Adrenal gland (tissue), 12 donors: ENCODE measurements around the gene SMCR8. TPM values are rescaled to one million over a fixed set of nuclear protein-coding genes. Genes with fewer than 3 reads are reported as not detected.

Experiments used
- DNase-seq, 7 donors: peaks; one replicate each; pipeline ENCODE4 v3.0.0-alpha.2; 2019 to 2020
- H3K27ac ChIP-seq, 5 donors: fragments of 200-600 bp; sonication (generic) in 4 of 5; 1 replicate in 3 of 5; 2 replicates in 2 of 5; pipeline versions ENCODE4 v1.5.1 to v1.8.0; 2016 to 2020; ENCODE audit warnings: mild to moderate bottlenecking in 1 of 5
- H3K27me3 ChIP-seq: fragments of 200-600 bp; 2 replicates; pipeline ENCODE4 v1.8.0; 2021
- H3K36me3 ChIP-seq, 2 donors: fragments of 200-600 bp; replicated peaks in 1 of 2; 1 replicate in 1 of 2; 2 replicates in 1 of 2; pipeline versions ENCODE4 v1.5.1 to v1.8.0; 2018 to 2022
- H3K4me1 ChIP-seq, 2 donors: fragments of 200-600 bp; replicated peaks in 1 of 2; 1 replicate in 1 of 2; 2 replicates in 1 of 2; pipeline versions ENCODE4 v1.5.1 to v1.8.0; 2018 to 2021
- H3K4me3 ChIP-seq, 4 donors: fragments of 200-600 bp; sonication (generic) in 3 of 4; one replicate each; pipeline ENCODE4 v1.5.1; 2016 to 2018
- H3K9me3 ChIP-seq, 3 donors: fragments of 200-600 bp; sonication (generic) in 1 of 3; replicated peaks in 1 of 3; 1 replicate in 2 of 3; 2 replicates in 1 of 3; pipeline versions ENCODE4 v1.5.1 to v1.8.0; 2016 to 2021
- POLR2A ChIP-seq, 2 donors: fragments of 450-650 bp; IDR thresholded peaks; one replicate each; pipeline ENCODE4 v1.6.1; 2017; ENCODE audit warnings: antibody characterized with exemption in 2 of 2, mild to moderate bottlenecking in 2 of 2, moderate library complexity in 1 of 2
- WGBS, 4 donors: extraction: QIAGEN DNeasy Blood & Tissue Kit in 2 of 4; methylation state at CpG; one replicate each; pipeline versions ENCODE4 v1.1.5 to v1.1.7; 2013 to 2017; 5-methylcytosine and 5-hydroxymethylcytosine counted together
- intact Hi-C, 2 donors: fragments of 100-400 bp; cut with DNase I; formaldehyde crosslinking; loops; one replicate each; pipeline versions ENCODE4 v1.14.1 to v1.15.0; 2022 to 2023
- polyA plus RNA-seq, 3 donors: library from polyadenylated mRNA; stranded (reverse); fragments of 200-250 nt in 2 of 3; fragments of 350-450 nt in 1 of 3; fragmentation: Illumina TruSeq in 1 of 3; extraction: RNeasy Lipid Tissue Mini Kit (QIAGEN cat#74804) in 1 of 3; gene quantifications; one replicate each; pipeline ENCODE4 v1.2.3, GENCODE V29; 2013 to 2014
- total RNA-seq, 9 donors: library from RNA; depleted of rRNA in 4 of 9; stranded (reverse); fragments of >200 nt in 4 of 9; fragments of 120-200 nt in 1 of 9; fragmentation: NEBNext Ultra II Directional in 1 of 9; extraction: Animal tissue kit (Norgen Biotek cat#: 25700) in 1 of 9; gene quantifications; one replicate each; pipeline versions ENCODE4 v1.1.0 to v1.2.4, GENCODE V29; 2013 to 2023
- TF ChIP-seq, protein P1 (sequence below), 6 experiments: fragments of 450-650 bp in 4 of 6; fragments of 200-600 bp in 2 of 6; sonication (generic) in 1 of 6; IDR thresholded peaks; 1 replicate in 5 of 6; 2 replicates in 1 of 6; pipeline versions ENCODE4 v1.5.1 to v1.8.0; 2016 to 2021; ENCODE audit warnings: antibody characterized with exemption in 6 of 6, mild to moderate bottlenecking in 2 of 6, moderate library complexity in 1 of 6
- donor health status: healthy with polysubstance abuse.
- donor health status: Bipolar disorder and iron deficiency.
- donor health status: DM: yes; HTN: yes; CAD: no.
- donor health status: DM: no; HTN: no; CAD: no.
- donor health status: DM: no; HTN: no; CAD: no.
- donor health status: DM: yes; HTN: yes; CAD: no.

Gene SMCR8
- total and polyA plus RNA-seq, 12 donors = 1.7 to 21.4 (median 16.9) TPM

DNA sequence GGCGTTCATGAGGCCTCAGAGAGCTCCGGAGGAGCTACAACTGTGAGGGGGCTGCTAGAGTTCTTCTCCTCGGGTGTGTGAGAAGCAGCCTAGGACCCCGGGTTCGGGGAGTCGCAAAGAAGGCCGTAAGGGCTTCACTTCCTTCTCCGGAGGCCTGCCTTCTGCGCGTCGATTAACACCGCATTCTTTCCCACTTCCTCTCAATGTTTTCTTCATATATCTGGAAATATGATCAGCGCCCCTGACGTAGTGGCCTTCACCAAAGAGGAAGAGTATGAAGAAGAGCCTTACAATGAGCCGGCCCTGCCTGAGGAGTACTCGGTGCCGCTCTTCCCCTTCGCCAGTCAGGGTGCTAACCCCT lies 449 bp downstream of the SMCR8 start:
- peaks cover 0 to 28% of the 10 kb centered on the region in 2 donors for H3K36me3 ChIP-seq
- no peaks in the 10 kb centered on the region for H3K27me3 ChIP-seq
- peak in 4 of 7 donors; percentile 32 to 41 (median 38) for DNase-seq
- H3K4me3 ChIP-seq = peak overlapping the region; percentile 52 to 84 (median 70)
- 1 to 14% (median 7%) methylated on average over 14 to 18 of the region's 18 CpGs for WGBS, 4 donors
- intact Hi-C loops = no loop called here
- peak overlapping the region; percentile 78 to 95 (median 94) for H3K27ac ChIP-seq
- peaks cover 16 to 73% of the 10 kb centered on the region in 2 donors for H3K4me1 ChIP-seq
- TF ChIP-seq, protein P1, sequence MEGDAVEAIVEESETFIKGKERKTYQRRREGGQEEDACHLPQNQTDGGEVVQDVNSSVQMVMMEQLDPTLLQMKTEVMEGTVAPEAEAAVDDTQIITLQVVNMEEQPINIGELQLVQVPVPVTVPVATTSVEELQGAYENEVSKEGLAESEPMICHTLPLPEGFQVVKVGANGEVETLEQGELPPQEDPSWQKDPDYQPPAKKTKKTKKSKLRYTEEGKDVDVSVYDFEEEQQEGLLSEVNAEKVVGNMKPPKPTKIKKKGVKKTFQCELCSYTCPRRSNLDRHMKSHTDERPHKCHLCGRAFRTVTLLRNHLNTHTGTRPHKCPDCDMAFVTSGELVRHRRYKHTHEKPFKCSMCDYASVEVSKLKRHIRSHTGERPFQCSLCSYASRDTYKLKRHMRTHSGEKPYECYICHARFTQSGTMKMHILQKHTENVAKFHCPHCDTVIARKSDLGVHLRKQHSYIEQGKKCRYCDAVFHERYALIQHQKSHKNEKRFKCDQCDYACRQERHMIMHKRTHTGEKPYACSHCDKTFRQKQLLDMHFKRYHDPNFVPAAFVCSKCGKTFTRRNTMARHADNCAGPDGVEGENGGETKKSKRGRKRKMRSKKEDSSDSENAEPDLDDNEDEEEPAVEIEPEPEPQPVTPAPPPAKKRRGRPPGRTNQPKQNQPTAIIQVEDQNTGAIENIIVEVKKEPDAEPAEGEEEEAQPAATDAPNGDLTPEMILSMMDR (IDR thresholded peaks at IDR 0.05) = no peak
- no peaks in the 10 kb centered on the region for H3K9me3 ChIP-seq

DNA sequence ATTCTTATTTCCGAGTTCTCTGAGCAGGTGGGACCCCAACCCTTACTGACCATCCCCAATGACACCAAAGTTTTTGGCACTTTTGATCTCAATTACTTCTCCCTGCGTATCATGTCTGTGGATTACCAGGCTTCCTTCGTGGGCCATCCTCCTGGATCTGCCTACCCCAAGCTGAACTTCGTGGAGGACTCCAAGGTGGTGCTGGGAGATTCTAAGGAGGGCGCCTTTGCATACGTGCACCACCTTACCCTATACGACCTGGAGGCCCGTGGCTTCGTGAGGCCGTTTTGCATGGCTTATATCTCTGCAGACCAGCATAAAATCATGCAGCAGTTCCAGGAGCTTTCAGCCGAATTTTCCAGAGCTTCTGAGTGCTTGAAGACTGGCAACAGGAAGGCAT lies 868 bp downstream of the SMCR8 start:
- Histone ChIP-seq H3K4me1 (peaks cover 16 to 74% of the 10 kb centered on the region in 2 donors), H3K27ac (peak overlapping the region in 4 of 5 donors; percentile 78 to 95 (median 89)), H3K27me3 (no peaks in the 10 kb centered on the region), H3K36me3 (peaks cover 0 to 32% of the 10 kb centered on the region in 2 donors), H3K9me3 (no peaks in the 10 kb centered on the region), H3K4me3 (peak overlapping the region in 3 of 4 donors; percentile 52 to 84 (median 60))
- TF ChIP-seq POLR2A (IDR thresholded peaks at IDR 0.05) = no peak
- TF ChIP-seq, protein P1 (IDR thresholded peaks at IDR 0.05) = no peak
- WGBS, 4 donors = 75 to 82% (median 77%) methylated on average over 11 of the region's 11 CpGs
- no peak for DNase-seq
- intact Hi-C loops = no loop called here

DNA sequence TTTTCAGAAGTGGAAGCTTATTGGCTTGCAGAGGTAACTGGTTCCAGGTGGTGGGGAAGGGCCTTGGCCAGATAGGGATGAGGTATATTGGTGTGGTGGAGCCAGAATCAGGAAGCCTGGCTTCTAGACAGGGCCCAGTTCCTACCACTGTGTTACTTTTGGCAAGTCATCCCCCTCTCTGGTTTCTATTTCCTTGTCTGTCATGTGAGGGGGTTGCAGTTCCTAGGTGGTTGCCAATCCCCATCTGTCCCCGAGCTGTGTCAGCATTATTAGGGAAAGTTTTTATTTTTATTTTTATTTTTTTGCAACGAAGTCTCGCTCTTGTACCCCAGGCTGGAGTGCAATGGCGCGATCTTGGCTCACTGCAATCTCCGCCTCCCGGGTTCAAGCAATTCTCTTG lies 3.0 kb downstream of the SMCR8 start:
- Histone ChIP-seq H3K9me3 (no peaks in the 10 kb centered on the region), H3K27ac (no peak overlapping the region), H3K4me3 (no peak overlapping the region), H3K4me1 (peaks cover 16 to 71% of the 10 kb centered on the region in 2 donors), H3K27me3 (no peaks in the 10 kb centered on the region), H3K36me3 (peaks cover 0 to 31% of the 10 kb centered on the region in 2 donors)
- intact Hi-C loops = no loop called here
- DNase-seq = no peak
- WGBS, 4 donors = 78 to 94% (median 87%) methylated on average over 7 of the region's 7 CpGs
- TF ChIP-seq, protein P1 (IDR thresholded peaks at IDR 0.05) = no peak
- no peak for TF ChIP-seq POLR2A (IDR thresholded peaks at IDR 0.05)

DNA sequence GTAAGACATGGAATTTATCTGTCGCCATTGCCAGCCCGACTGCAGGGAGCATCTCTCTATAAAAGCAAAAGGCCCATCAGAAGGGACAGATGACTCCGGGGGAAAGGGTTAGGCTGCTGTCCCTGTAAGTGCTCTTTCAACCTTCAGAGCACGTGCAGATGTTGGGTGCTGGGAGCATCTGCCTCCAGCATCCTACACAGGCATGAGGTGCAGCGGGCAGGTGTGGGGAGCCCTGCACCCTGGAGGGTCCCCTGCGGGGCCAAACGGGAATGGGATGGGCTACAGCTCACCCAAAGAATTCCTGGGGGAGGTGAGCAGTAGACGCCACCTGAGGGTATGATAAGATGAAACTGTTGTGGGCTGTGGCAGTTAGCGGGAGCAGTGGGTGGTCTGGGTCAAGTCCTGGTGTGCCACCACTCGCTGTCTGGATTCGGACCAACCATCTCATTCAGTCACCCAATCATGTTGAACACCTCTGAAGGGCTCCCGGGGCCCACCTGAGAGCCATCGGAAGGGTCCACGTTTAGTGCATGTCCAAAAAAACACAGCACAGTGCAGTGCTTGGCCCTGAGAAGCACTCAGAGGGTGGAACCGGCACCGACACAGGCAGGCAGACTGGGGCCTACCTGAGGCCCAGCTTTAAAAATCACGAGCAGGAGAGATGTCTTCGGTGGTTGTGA lies 3.8 kb downstream of the SMCR8 start:
- H3K4me1 ChIP-seq = peaks cover 12 to 63% of the 10 kb centered on the region in 2 donors
- DNase-seq = no peak
- no peaks in the 10 kb centered on the region for H3K9me3 ChIP-seq
- 78 to 86% (median 84%) methylated on average over 11 to 18 of the region's 18 CpGs for WGBS, 4 donors
- TF ChIP-seq, protein P1 (IDR thresholded peaks at IDR 0.05) = no peak
- TF ChIP-seq POLR2A (IDR thresholded peaks at IDR 0.05) = no peak
- intact Hi-C loops = no loop called here
- no peak overlapping the region for H3K4me3 ChIP-seq
- H3K27me3 ChIP-seq = no peaks in the 10 kb centered on the region
- H3K36me3 ChIP-seq = peaks cover 0 to 39% of the 10 kb centered on the region in 2 donors
- H3K27ac ChIP-seq = no peak overlapping the region
